MM.1S (cell line): ENCODE results near the gene CCDC93.

Source experiments
- EZH2 ChIP-seq: fragments of 300-600 bp; sonication (generic); optimal IDR thresholded peaks from 2 replicates; pipeline ENCODE3; 2017; ENCODE audit warnings: low read depth, mild to moderate bottlenecking, antibody characterized with exemption, low read length, mixed read lengths
- EZH2phosphoT487 ChIP-seq: fragments of 300-600 bp; sonication (generic); IDR thresholded peaks from 2 replicates; pipeline ENCODE4 v1.6.1; 2018; ENCODE audit warnings: antibody characterized with exemption, low read length
- TF ChIP-seq, protein P1 (sequence below): fragments of 300-600 bp; sonication (generic); IDR thresholded peaks from 2 replicates; pipeline ENCODE4 v1.5.1; 2016; ENCODE audit warnings: antibody characterized with exemption, low read length, mixed read lengths

DNA sequence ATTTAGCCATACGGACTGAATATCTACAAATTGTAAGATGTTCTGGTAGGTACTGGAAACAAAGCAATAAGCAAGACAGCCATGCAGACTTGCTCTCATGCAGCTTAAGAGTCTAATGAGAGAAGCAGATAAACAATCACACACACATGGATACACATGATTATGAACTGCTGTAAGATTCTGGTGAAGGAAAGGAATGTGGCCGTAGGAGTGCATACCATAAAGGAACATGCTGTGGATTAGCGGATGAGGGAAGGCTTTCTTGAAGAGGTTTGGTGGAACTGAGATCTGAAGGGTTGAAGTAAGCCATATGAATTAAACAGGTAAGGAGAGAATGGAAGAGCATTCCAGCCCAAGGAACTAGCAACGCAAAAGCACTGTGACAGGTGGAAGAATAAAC lies 13.8 kb downstream of the CCDC93 start:
- TF ChIP-seq EZH2 (no peak), EZH2phosphoT487 (no peak)
- TF ChIP-seq, protein P1, sequence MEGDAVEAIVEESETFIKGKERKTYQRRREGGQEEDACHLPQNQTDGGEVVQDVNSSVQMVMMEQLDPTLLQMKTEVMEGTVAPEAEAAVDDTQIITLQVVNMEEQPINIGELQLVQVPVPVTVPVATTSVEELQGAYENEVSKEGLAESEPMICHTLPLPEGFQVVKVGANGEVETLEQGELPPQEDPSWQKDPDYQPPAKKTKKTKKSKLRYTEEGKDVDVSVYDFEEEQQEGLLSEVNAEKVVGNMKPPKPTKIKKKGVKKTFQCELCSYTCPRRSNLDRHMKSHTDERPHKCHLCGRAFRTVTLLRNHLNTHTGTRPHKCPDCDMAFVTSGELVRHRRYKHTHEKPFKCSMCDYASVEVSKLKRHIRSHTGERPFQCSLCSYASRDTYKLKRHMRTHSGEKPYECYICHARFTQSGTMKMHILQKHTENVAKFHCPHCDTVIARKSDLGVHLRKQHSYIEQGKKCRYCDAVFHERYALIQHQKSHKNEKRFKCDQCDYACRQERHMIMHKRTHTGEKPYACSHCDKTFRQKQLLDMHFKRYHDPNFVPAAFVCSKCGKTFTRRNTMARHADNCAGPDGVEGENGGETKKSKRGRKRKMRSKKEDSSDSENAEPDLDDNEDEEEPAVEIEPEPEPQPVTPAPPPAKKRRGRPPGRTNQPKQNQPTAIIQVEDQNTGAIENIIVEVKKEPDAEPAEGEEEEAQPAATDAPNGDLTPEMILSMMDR = no peak
